Hepatocyte (in vitro differentiated cells): ENCODE results near the gene SLFN12L. TPM values are rescaled to one million over a fixed set of nuclear protein-coding genes. Genes with fewer than 3 reads are reported as not detected.

Experiments
- DNase-seq: peaks from one replicate; pipeline ENCODE4 v3.0.0-alpha.2; 2016; ENCODE audit warnings: low spot score
- H2AFZ ChIP-seq: fragments of 200-600 bp; sonication (generic); 2 replicates; pipeline ENCODE4 v1.6.0; 2016; ENCODE audit warnings: antibody characterized with exemption, mild to moderate bottlenecking
- H3K27ac ChIP-seq: fragments of 200-600 bp; sonication (generic); 2 replicates; pipeline ENCODE4 v1.5.1; 2016; ENCODE audit warnings: mild to moderate bottlenecking
- H3K27me3 ChIP-seq: fragments of 200-600 bp; sonication (generic); 2 replicates; pipeline ENCODE4 v1.6.1; 2016
- H3K36me3 ChIP-seq: fragments of 200-600 bp; sonication (generic); replicated peaks from 2 replicates; pipeline ENCODE4 v1.5.1; 2016; ENCODE audit warnings: low read depth; ENCODE audit not compliant: insufficient read depth
- H3K4me1 ChIP-seq: fragments of 200-600 bp; sonication (generic); 2 replicates; pipeline ENCODE4 v1.5.1; 2016; ENCODE audit warnings: mild to moderate bottlenecking, moderate library complexity; ENCODE audit not compliant: insufficient read depth
- H3K4me2 ChIP-seq: fragments of 200-600 bp; sonication (generic); 2 replicates; pipeline ENCODE4 v1.6.0; 2016
- H3K4me3 ChIP-seq: fragments of 200-600 bp; sonication (generic); 2 replicates; pipeline ENCODE4 v1.5.1; 2016; ENCODE audit warnings: mild to moderate bottlenecking
- H3K79me2 ChIP-seq: fragments of 200-600 bp; sonication (generic); 2 replicates; pipeline ENCODE4 v1.6.0; 2017; ENCODE audit warnings: mild to moderate bottlenecking
- H3K9me2 ChIP-seq: fragments of 200-600 bp; sonication (generic); replicated peaks from 2 replicates; pipeline ENCODE4 v1.6.0; 2017; ENCODE audit warnings: mild to moderate bottlenecking; ENCODE audit not compliant: insufficient read depth
- H3K9me3 ChIP-seq: fragments of 200-600 bp; sonication (generic); 2 replicates; pipeline ENCODE4 v1.5.1; 2016; ENCODE audit warnings: low read depth, mild to moderate bottlenecking
- H4K20me1 ChIP-seq: fragments of 200-600 bp; sonication (generic); 2 replicates; pipeline ENCODE4 v1.6.0; 2016; ENCODE audit warnings: mild to moderate bottlenecking; ENCODE audit not compliant: insufficient read depth, poor library complexity, severe bottlenecking
- EZH2 ChIP-seq: fragments of 200-600 bp; sonication (generic); IDR thresholded peaks from 2 replicates; pipeline ENCODE4 v1.6.1; 2016; ENCODE audit warnings: antibody characterized with exemption, mild to moderate bottlenecking, borderline replicate concordance
- EZH2phosphoT487 ChIP-seq: fragments of 200-600 bp; sonication (generic); IDR thresholded peaks from one replicate; pipeline ENCODE4 v1.6.1; 2018; ENCODE audit warnings: antibody characterized with exemption, mild to moderate bottlenecking, low read depth, moderate library complexity; ENCODE audit not compliant: unreplicated experiment, severe bottlenecking
- WGBS: methylation state at CpG from one replicate; pipeline ENCODE4 v1.1.6; 2016; ENCODE audit warnings: low lambda C conversion rate; ENCODE audit errors: missing lambda C conversion rate; 5-methylcytosine and 5-hydroxymethylcytosine counted together
- polyA plus RNA-seq: library from polyadenylated mRNA; unstranded; fragments of >200 nt; fragmentation: Nextera tagmentation; extraction: Ambion mirVana; gene quantifications from 2 replicates; pipeline ENCODE4 v1.2.1, GENCODE V29; 2016
- total RNA-seq: library from RNA; depleted of rRNA; stranded (reverse); fragments of >200 nt; gene quantifications from 2 replicates; pipeline ENCODE4 v1.2.3, GENCODE V29; 2014
- TF ChIP-seq, protein P1 (sequence below): fragments of 200-600 bp; sonication (generic); IDR thresholded peaks from 2 replicates; pipeline ENCODE4 v1.5.1; 2016; ENCODE audit warnings: antibody characterized with exemption, mild to moderate bottlenecking; ENCODE audit not compliant: poor library complexity

Gene SLFN12L
- total and polyA plus RNA-seq, 2 experiments from 2014 or later, result 0.03 TPM; not detected in 1

DNA sequence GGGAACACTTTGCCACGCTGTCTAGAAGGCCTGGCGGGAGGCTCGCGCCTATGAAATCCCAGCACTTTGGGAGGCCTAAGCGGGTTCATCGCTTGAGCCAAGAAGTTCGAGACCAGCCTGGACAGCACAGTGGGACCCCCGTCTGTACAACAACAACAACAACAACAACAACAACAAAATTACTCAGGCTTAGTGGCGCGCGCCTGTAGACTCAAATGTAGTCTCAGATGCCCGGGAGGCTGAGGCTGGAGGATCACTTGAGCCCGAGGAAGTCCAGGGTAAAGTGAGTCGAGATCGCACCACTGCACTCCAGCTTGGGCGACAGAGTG lies 88.6 kb downstream of the SLFN12L start:
- H3K9me3 ChIP-seq, result no peaks in the 10 kb centered on the region
- no peaks in the 10 kb centered on the region for H3K79me2 ChIP-seq
- H4K20me1 ChIP-seq, result no peaks in the 10 kb centered on the region
- peaks cover 9% of the 10 kb centered on the region for H3K4me1 ChIP-seq
- DNase-seq, result no peak
- H3K4me3 ChIP-seq, result no peak overlapping the region
- WGBS, result 42% methylated on average over 16 of the region's 16 CpGs
- no peak overlapping the region for H2AFZ ChIP-seq
- TF ChIP-seq EZH2 (no peak), EZH2phosphoT487 (no peak)
- peaks cover 39% of the 10 kb centered on the region for H3K27me3 ChIP-seq
- no peak overlapping the region for H3K27ac ChIP-seq
- H3K4me2 ChIP-seq, result peak overlapping the region; percentile 97
- H3K9me2 ChIP-seq, result no peaks in the 10 kb centered on the region
- no peaks in the 10 kb centered on the region for H3K36me3 ChIP-seq

DNA sequence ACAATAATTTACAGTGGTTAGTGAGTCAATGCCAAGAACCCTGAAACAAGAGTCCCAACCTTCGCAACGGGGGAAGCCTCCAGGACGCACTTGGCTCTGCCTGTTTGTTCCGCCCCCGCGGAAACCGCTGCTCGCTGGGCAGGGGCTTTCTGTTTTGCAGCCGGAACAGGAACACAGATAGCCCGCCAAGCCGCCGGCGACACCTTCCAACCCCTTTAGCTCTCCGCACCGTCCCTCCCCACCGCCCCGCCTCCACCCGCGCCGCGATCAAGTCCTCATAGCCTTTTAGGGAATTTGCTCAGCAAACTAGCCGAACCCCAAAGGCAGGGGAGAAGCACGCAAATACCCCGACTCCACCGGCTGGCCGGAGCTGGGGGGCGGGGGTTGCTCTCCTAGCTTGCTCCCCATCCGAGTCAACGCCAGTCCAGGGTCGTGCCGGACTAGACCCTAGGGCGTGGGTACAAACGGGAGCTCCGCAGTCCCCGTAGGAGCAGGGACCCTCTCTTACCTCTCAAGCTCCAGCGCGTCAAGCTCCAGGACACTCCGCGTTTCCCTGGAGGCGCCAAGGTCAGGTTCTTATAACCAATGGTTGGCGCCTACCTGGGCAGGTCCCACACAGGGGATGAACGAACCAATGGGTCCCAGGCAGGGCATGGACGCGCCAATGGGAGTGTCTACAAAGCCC lies 89.1 kb downstream of the SLFN12L start, which contains the start of gene SLFN13:
Gene SLFN13, minus strand, starts transcription at position 553 of the 685 bp plus-strand sequence. CDS start 3,086 bp downstream, outside the sequence.
- peaks cover 39% of the 10 kb centered on the region for H3K27me3 ChIP-seq
- H3K27ac ChIP-seq, result no peak within 1 kb of the TSS
- peak within 1 kb of the TSS; percentile 95 for H2AFZ ChIP-seq
- no peaks in the 10 kb centered on the region for H4K20me1 ChIP-seq
- H3K9me3 ChIP-seq, result no peaks in the 10 kb centered on the region
- H3K9me2 ChIP-seq, result no peaks in the 10 kb centered on the region
- H3K4me2 ChIP-seq, result peak within 1 kb of the TSS; percentile 97
- H3K4me1 ChIP-seq, result peaks cover 9% of the 10 kb centered on the region
- WGBS, result 21% methylated on average over 38 of the region's 44 CpGs
- TF ChIP-seq EZH2phosphoT487 (no peak), EZH2 (no peak)
- TF ChIP-seq, protein P1, sequence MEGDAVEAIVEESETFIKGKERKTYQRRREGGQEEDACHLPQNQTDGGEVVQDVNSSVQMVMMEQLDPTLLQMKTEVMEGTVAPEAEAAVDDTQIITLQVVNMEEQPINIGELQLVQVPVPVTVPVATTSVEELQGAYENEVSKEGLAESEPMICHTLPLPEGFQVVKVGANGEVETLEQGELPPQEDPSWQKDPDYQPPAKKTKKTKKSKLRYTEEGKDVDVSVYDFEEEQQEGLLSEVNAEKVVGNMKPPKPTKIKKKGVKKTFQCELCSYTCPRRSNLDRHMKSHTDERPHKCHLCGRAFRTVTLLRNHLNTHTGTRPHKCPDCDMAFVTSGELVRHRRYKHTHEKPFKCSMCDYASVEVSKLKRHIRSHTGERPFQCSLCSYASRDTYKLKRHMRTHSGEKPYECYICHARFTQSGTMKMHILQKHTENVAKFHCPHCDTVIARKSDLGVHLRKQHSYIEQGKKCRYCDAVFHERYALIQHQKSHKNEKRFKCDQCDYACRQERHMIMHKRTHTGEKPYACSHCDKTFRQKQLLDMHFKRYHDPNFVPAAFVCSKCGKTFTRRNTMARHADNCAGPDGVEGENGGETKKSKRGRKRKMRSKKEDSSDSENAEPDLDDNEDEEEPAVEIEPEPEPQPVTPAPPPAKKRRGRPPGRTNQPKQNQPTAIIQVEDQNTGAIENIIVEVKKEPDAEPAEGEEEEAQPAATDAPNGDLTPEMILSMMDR, result no peak
- no peaks in the 10 kb centered on the region for H3K36me3 ChIP-seq
- no peaks in the 10 kb centered on the region for H3K79me2 ChIP-seq
- DNase-seq, result peak; percentile 63
- peak within 1 kb of the TSS; percentile 72 for H3K4me3 ChIP-seq

DNA sequence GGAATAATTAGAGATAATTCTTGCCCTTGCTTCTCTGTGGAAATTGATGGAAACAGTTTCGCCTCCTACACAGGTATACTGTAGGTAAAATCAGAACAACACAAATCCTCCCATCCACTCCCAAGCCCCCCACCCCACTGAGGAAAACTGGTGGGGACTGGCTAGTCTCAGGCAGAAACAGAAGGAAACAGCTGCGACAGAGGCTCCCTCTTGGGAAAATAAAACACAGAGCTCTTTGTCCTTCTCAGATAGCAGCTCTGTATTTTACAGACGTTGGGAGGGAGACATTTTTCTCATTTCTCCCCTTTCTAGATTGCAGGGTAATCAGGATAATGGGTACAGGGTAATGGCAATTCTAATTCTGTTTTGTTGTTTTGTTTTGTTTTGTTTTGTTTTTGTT lies 90.0 kb downstream of the SLFN12L start:
- no peak overlapping the region for H3K27ac ChIP-seq
- H3K4me3 ChIP-seq, result no peak overlapping the region
- DNase-seq, result no peak
- no peaks in the 10 kb centered on the region for H4K20me1 ChIP-seq
- TF ChIP-seq, protein P1, result no peak
- no peak for TF ChIP-seq EZH2
- no peak for TF ChIP-seq EZH2phosphoT487
- peaks cover 9% of the 10 kb centered on the region for H3K4me1 ChIP-seq
- WGBS, result 48% methylated on average over 3 of the region's 3 CpGs
- H3K9me2 ChIP-seq, result no peaks in the 10 kb centered on the region
- H2AFZ ChIP-seq, result peak overlapping the region; percentile 95
- peak overlapping the region; percentile 97 for H3K4me2 ChIP-seq
- H3K9me3 ChIP-seq, result no peaks in the 10 kb centered on the region
- H3K27me3 ChIP-seq, result peaks cover 39% of the 10 kb centered on the region
- H3K36me3 ChIP-seq, result no peaks in the 10 kb centered on the region
- H3K79me2 ChIP-seq, result no peaks in the 10 kb centered on the region

DNA sequence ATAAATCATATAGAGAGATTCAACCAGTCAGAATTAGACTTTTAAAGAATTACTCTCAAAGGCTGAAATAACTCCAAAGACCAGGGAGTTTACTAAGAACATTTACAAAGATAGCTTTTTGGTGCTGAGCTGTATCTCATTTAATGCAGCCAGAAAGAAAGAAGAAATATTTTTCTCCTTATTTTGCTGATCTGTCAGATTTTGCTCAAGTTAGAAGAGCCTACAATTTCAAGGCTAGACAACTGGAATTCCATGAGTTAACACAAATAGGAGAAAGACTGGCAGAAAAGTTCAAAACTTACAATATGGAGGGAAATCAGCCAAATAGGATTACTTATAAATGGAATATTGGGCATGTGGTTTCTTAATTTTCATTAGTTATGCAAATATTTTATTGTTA lies 99.0 kb downstream of the SLFN12L start:
- no peak overlapping the region for H3K4me3 ChIP-seq
- H4K20me1 ChIP-seq, result no peaks in the 10 kb centered on the region
- H3K79me2 ChIP-seq, result no peaks in the 10 kb centered on the region
- no peak overlapping the region for H2AFZ ChIP-seq
- H3K9me3 ChIP-seq, result no peaks in the 10 kb centered on the region
- no peak for DNase-seq
- H3K27me3 ChIP-seq, result no peaks in the 10 kb centered on the region
- TF ChIP-seq EZH2 (no peak), EZH2phosphoT487 (no peak)
- TF ChIP-seq, protein P1, result no peak
- H3K4me2 ChIP-seq, result no peak overlapping the region
- H3K4me1 ChIP-seq, result peaks cover 4% of the 10 kb centered on the region
- H3K36me3 ChIP-seq, result no peaks in the 10 kb centered on the region
- H3K9me2 ChIP-seq, result no peaks in the 10 kb centered on the region
- no peak overlapping the region for H3K27ac ChIP-seq
